Activated naive CD8-positive, alpha-beta T cell (primary cell): ENCODE data around the gene ZBTB48.
"Not testable (repeated sequence)": the region's sequence is repeated elsewhere in the genome, so short reads cannot be mapped to it uniquely, and the experiment has no call there.

ENCODE experiments used
- H3K27ac Mint-ChIP-seq: one replicate; pipeline ENCODE4 v1.8.0; 2021; ENCODE audit warnings: mixed read lengths
- H3K27me3 Mint-ChIP-seq: one replicate; pipeline ENCODE4 v1.8.0; 2021; ENCODE audit warnings: mixed read lengths
- H3K36me3 Mint-ChIP-seq: one replicate; pipeline ENCODE4 v1.8.0; 2021; ENCODE audit warnings: mixed read lengths
- H3K4me1 Mint-ChIP-seq: one replicate; pipeline ENCODE4 v1.8.0; 2021; ENCODE audit warnings: low read depth, mixed read lengths
- H3K4me3 Mint-ChIP-seq: one replicate; pipeline ENCODE4 v1.8.0; 2021; ENCODE audit warnings: mild to moderate bottlenecking, mixed read lengths
- H3K9me3 Mint-ChIP-seq: one replicate; pipeline ENCODE4 v1.8.0; 2021; ENCODE audit warnings: low read depth, mixed read lengths

The ZBTB48 gene

GRCh38 chr1:6625584-6626149 is 45.9 kb downstream of the ZBTB48 start:
- Mint-ChIP-seq H3K27me3 (no peaks in the 10 kb centered on the region), H3K4me3 (peak overlapping the region; percentile 95), H3K36me3 (no peaks in the 10 kb centered on the region), H3K4me1 (peaks cover 27% of the 10 kb centered on the region), H3K27ac (no peak overlapping the region), H3K9me3 (no peaks in the 10 kb centered on the region)

- Mint-ChIP-seq H3K4me1 (peaks cover 27% of the 10 kb centered on the region), H3K27ac (no peak overlapping the region), H3K27me3 (no peaks in the 10 kb centered on the region), H3K9me3 (no peaks in the 10 kb centered on the region), H3K4me3 (peak overlapping the region; percentile 95), H3K36me3 (no peaks in the 10 kb centered on the region)
Measured at GRCh38 chr1:6627031-6627430, 47.2 kb downstream of the ZBTB48 start.

GRCh38 chr1:6627841-6628545 is 48.2 kb downstream of the ZBTB48 start:
- H3K4me1 Mint-ChIP-seq, result peaks cover 27% of the 10 kb centered on the region
- H3K36me3 Mint-ChIP-seq, result no peaks in the 10 kb centered on the region
- H3K27ac Mint-ChIP-seq, result peak overlapping the region; percentile 50
- no peaks in the 10 kb centered on the region for H3K27me3 Mint-ChIP-seq
- H3K4me3 Mint-ChIP-seq, result peak overlapping the region; percentile 60
- H3K9me3 Mint-ChIP-seq, result no peaks in the 10 kb centered on the region

DNA sequence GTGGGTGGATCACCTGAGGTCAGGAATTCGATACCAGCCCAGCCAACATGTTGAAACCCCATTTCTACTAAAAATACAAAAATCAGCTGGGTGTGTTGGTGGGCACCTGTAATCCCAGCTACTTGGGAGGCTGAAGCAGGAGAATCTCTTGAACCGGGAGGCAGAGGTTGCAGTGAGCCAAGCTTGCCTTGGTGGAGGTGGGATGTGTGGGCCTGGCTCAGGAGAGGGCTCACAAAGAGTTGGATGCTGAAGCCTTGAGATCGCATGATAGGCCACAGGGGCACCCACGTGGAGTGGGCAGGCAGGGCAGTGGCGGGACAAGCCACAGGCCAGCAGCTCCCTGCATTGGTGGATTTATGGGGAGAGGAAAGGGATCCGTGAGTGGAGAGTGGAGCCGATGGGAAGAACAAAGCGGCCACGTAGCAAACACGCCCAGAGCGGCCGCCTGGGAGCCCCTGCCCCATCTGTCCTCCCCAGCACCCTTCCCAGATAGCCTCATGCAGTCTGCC is 49.2 kb downstream of the ZBTB48 start:
- Mint-ChIP-seq H3K27me3 (no peaks in the 10 kb centered on the region), H3K4me3 (no peak overlapping the region), H3K36me3 (no peaks in the 10 kb centered on the region), H3K9me3 (no peaks in the 10 kb centered on the region), H3K4me1 (peaks cover 27% of the 10 kb centered on the region), H3K27ac (no peak overlapping the region)

DNA sequence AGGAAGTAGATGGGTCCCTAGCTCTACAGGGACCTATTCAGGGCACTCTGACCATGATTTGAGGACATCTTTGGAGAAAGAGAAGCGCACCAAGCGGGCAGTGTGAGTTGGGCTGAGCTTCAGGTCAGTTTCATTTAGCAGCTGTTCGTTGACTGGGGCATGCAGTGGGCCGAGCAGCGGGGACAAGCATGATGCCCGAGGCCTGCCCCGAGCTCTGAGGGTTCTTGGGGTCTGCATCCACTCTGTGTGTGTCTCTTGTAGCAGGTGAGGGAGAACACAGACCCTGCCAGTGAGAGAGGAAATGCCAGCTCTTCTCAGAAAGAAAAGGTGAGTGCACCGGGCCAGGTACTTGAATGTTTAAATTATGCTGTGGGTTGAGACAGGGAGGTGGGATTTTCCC is 50.2 kb downstream of the ZBTB48 start:
- H3K27ac Mint-ChIP-seq, result no peak overlapping the region
- peaks cover 24% of the 10 kb centered on the region for H3K4me1 Mint-ChIP-seq
- no peaks in the 10 kb centered on the region for H3K36me3 Mint-ChIP-seq
- no peak overlapping the region for H3K4me3 Mint-ChIP-seq
- no peaks in the 10 kb centered on the region for H3K9me3 Mint-ChIP-seq
- no peaks in the 10 kb centered on the region for H3K27me3 Mint-ChIP-seq

- no peak overlapping the region for H3K4me3 Mint-ChIP-seq
- H3K9me3 Mint-ChIP-seq, result no peaks in the 10 kb centered on the region
- H3K27me3 Mint-ChIP-seq, result no peaks in the 10 kb centered on the region
- no peaks in the 10 kb centered on the region for H3K36me3 Mint-ChIP-seq
- H3K27ac Mint-ChIP-seq, result no peak overlapping the region
- H3K4me1 Mint-ChIP-seq, result peaks cover 20% of the 10 kb centered on the region
Measured at GRCh38 chr1:6631058-6631457, 51.3 kb downstream of the ZBTB48 start.

DNA sequence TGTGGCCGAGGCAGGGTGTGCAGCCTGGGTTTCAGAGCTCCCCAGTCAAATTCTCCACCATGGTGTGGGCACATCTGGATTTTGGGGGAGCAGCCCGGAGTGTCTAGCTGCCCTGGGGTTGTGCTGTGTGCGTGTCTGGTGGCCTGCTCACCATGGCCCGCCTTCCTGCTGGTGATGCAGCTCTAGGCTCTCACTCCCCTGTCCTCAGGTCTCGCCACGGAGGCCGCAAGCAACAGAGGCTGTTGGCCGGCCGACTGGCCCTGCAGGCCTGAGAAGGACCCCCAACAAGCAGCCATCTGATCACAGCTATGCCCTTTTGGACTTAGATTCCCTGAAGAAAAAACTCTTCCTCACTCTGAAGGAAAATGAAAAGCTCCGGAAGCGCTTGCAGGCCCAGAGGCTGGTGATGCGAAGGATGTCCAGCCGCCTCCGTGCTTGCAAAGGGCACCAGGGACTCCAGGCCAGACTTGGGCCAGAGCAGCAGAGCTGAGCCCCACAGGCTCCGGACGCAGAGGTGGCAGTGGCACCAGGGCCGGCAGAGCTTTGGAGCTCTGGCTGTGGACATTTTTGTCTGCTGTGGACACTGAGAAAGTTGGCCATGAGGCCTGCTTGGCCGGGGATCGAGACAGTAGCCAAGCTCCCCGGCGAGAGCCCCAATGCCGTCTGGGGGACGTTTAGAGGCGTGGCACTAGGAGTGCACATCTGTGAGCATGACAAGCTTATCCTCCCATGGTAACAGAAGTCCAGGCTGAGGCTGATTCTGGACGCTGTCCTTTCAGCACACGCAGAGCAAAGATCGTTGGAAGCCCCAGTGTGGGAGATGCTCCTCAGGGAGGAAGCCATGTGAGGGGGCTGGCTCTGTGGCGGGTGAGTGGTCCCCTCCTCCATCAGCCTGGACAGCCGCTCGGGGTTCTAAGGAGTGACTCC is 53.1 kb downstream of the ZBTB48 start:
- H3K36me3 Mint-ChIP-seq, result no peaks in the 10 kb centered on the region
- H3K9me3 Mint-ChIP-seq, result no peaks in the 10 kb centered on the region
- H3K4me1 Mint-ChIP-seq, result peaks cover 3% of the 10 kb centered on the region
- no peaks in the 10 kb centered on the region for H3K27me3 Mint-ChIP-seq
- no peak overlapping the region for H3K27ac Mint-ChIP-seq
- no peak overlapping the region for H3K4me3 Mint-ChIP-seq

DNA sequence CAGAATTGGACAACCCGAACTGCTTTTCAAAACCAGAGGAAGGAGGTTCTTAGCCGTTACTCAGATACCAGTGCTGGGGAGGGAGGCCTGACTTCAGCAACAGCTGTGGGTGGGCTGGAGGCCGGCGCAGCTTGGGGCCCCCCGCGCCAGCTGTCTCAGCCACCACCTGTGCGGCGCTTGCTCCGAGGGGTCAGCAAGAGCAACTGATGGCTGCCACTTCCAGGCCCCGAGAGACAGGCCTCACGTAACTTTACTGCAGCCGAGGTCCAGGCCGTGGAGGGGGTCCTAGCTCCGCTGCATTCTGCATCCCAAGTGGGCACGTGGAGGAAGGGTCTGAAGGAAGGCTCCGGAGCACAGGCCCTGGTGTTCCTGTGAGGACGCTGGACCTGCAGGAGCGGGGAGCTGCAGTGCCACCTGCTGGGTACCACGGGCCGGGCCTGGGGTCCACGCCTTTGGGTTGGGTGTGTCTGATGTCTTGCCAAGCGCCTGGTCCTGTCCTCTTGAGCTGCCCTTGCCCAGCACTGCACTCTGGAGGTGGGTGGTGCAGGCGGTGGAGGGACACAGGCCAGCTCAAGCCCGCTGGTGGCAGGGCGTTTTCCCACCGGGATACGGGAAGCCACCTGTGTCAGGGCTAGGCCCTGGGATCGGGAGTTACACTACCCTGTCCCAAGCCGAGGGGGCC is 54.7 kb downstream of the ZBTB48 start:
- no peaks in the 10 kb centered on the region for H3K27me3 Mint-ChIP-seq
- no peak overlapping the region for H3K4me3 Mint-ChIP-seq
- no peak overlapping the region for H3K27ac Mint-ChIP-seq
- H3K9me3 Mint-ChIP-seq, result no peaks in the 10 kb centered on the region
- peaks cover under 1% of the 10 kb centered on the region for H3K4me1 Mint-ChIP-seq
- no peaks in the 10 kb centered on the region for H3K36me3 Mint-ChIP-seq

DNA sequence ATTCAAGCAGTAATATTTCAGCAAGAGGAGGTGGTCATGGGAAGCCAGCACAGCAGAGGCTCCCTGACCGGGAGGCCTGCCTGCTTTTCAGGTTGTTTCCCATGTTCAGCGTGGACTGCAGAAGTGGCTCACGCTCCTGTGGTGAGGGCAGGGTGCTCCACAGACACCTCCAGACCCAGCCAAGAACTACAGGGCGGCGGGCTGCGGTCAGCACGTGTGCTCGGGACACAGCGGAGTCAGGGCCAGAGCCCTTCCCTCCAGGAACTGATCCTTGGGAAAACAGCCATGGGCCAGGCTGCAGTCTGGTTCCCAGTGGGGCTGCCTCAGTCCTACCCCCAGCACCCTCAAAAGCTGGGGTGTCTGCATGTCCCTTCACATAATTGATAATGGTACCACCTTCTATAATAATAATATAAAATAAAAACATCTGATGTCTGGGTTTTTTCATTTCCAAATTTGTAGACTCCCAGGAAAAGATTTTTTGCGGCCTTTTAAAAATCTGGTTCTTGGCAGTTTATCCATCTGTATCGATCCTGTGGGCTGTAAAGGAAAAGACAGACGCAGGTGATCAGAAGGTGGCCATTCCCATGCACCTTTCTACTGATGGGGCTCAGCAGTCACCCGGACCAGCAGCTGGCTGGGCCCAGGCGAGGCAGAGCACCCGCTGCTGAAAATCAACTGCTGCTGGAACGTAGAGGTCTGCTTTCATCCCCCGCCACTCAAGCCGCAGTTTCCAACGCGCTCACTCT is 55.5 kb downstream of the ZBTB48 start:
- H3K4me3 Mint-ChIP-seq, result no peak overlapping the region
- no peaks in the 10 kb centered on the region for H3K4me1 Mint-ChIP-seq
- no peaks in the 10 kb centered on the region for H3K9me3 Mint-ChIP-seq
- H3K27me3 Mint-ChIP-seq, result no peaks in the 10 kb centered on the region
- no peak overlapping the region for H3K27ac Mint-ChIP-seq
- H3K36me3 Mint-ChIP-seq, result no peaks in the 10 kb centered on the region

DNA sequence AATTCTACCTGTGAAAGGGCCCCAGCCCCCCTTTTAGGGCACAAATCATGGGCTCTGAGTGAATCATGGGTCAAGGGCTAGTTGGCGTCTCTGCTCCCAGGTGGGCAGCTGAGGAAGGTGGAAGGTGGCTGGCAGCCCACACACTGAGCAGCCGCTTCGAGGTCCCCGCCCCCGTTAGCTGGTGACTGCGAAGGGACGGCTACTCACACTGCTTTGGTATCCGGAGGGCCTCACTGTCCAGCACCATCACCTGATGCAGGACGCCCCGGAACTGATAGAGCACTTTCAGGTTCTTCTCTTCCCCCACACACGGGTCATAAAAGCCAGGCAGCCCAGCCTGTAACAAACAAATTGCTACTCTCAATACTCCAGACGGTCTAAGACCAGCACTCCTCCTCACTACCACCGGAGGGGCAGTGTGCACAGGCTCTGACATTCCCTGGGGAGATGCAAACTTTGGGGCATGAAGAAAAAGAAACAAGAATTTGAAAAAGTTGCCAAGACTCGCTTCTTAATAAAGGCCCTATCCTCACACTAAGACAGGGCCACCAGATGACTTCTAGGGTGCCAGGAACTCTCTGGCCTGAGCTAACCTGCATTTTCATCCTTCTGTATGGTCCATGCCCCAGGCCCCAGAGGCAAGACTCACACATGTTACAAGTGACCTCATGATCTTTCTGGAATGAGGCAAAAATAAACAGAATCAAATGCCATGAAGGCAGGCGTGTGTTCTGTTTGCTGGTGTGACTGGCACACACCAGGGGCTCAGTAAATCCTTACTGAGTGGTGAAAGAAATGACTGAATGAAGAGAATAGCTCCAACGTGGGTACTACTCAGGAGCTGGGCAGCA is 56.3 kb downstream of the ZBTB48 start:
- Mint-ChIP-seq H3K4me3 (no peak overlapping the region), H3K9me3 (no peaks in the 10 kb centered on the region), H3K4me1 (no peaks in the 10 kb centered on the region), H3K27me3 (no peaks in the 10 kb centered on the region), H3K27ac (no peak overlapping the region), H3K36me3 (no peaks in the 10 kb centered on the region)

DNA sequence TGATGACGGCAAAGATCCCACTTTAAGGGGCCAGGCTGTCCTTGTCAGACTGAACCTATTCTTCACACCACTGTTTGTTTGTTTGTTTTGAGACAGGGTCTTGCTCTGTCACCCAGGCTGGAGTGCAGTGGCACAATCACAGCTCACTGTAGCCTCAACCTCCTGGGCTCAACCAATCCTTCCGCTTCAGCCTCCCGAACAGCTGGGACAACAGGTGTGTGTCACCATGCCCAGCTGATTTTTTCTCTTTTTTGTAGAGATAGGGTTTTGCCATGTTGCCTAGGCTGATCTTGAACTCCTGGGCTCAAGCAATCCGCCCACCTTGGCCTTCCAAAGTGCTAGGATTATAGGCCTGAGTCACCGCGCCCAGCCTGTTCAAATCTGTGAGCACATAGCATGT is 57.0 kb downstream of the ZBTB48 start:
- H3K36me3 Mint-ChIP-seq, H3K27ac Mint-ChIP-seq: not testable (repeated sequence)

GRCh38 chr1:6637770-6638169 is 58.0 kb downstream of the ZBTB48 start:
- no peaks in the 10 kb centered on the region for H3K27me3 Mint-ChIP-seq
- no peak overlapping the region for H3K27ac Mint-ChIP-seq
- no peaks in the 10 kb centered on the region for H3K9me3 Mint-ChIP-seq
- H3K4me3 Mint-ChIP-seq, result no peak overlapping the region
- no peaks in the 10 kb centered on the region for H3K4me1 Mint-ChIP-seq
- H3K36me3 Mint-ChIP-seq, result no peaks in the 10 kb centered on the region

More for the DNA sequence above, 57.0 kb downstream of the ZBTB48 start:
- H3K4me3 Mint-ChIP-seq, H3K4me1 Mint-ChIP-seq, H3K9me3 Mint-ChIP-seq, H3K27me3 Mint-ChIP-seq: not testable (repeated sequence)

GRCh38 chr1:6638226-6638625 is 58.4 kb downstream of the ZBTB48 start:
- no peak overlapping the region for H3K27ac Mint-ChIP-seq
- no peaks in the 10 kb centered on the region for H3K4me1 Mint-ChIP-seq
- no peaks in the 10 kb centered on the region for H3K36me3 Mint-ChIP-seq
- no peaks in the 10 kb centered on the region for H3K27me3 Mint-ChIP-seq
- H3K4me3 Mint-ChIP-seq, result no peak overlapping the region
- H3K9me3 Mint-ChIP-seq, result no peaks in the 10 kb centered on the region
